ENCODE measurements around the gene ANKH. TPM values are rescaled to one million over a fixed set of nuclear protein-coding genes. Genes with fewer than 3 reads are reported as not detected.

Gene ANKH
- total RNA-seq, 1 experiment from 2014 or later, result 16.9 TPM

- CTCF ChIA-PET, result interaction anchor here (1.5 to 1.8 kb wide), 2 partner anchors 18 to 19 kb away, joined by 5 to 6 read pairs; no protein-coding TSS in a partner anchor
- no peak overlapping the region; the same call in 1 of the 2 replicates for H3K27ac Mint-ChIP-seq
- peaks cover 37% of the 10 kb centered on the region for H3K27me3 Mint-ChIP-seq (ENCODE audit: low read depth)
- TF ChIP-seq ZNF416 (CRISPR knock-in tag; IDR thresholded peaks at IDR 0.05), result no peak
- no peak for TF ChIP-seq ZBTB43 (CRISPR knock-in tag; IDR thresholded peaks at IDR 0.05)
- TF ChIP-seq ZNF281 (CRISPR knock-in tag; IDR thresholded peaks at IDR 0.05), result no peak
- no peak for TF ChIP-seq ZNF138 (CRISPR knock-in tag; conservative IDR thresholded peaks at IDR 0.05)
- TF ChIP-seq NR2C2 (CRISPR knock-in tag; IDR thresholded peaks at IDR 0.05), result no peak
- no peak for DNase-seq (ENCODE audit: low spot score)
- H3K4me1 Mint-ChIP-seq, result peaks cover 38% of the 10 kb centered on the region
- no peaks in the 10 kb centered on the region for H3K36me3 Mint-ChIP-seq
- POLR2A ChIA-PET, result no interaction called here
- H3K9me3 Mint-ChIP-seq, result no peaks in the 10 kb centered on the region
- H3K4me3 Mint-ChIP-seq, result no peak overlapping the region
- ATAC-seq, result no peak
Measured at GRCh38 chr5:14667290-14667689, 204.3 kb downstream of the ANKH start.

- ATAC-seq (no peak), DNase-seq (ENCODE audit: low spot score) (no peak)
- Mint-ChIP-seq H3K36me3 (no peaks in the 10 kb centered on the region), H3K4me1 (peaks cover 30% of the 10 kb centered on the region), H3K27ac (no peak overlapping the region), H3K4me3 (peak overlapping the region; percentile 85), H3K27me3 (ENCODE audit: low read depth) (peaks cover 42% of the 10 kb centered on the region), H3K9me3 (no peaks in the 10 kb centered on the region)
- ChIA-PET CTCF (interaction anchor here (1.5 to 1.8 kb wide), 2 partner anchors 18 to 19 kb away, joined by 5 to 6 read pairs; no protein-coding TSS in a partner anchor), POLR2A (no interaction called here)
- TF ChIP-seq SP1 (CRISPR knock-in tag; conservative IDR thresholded peaks at IDR 0.05), result no peak
Measured at GRCh38 chr5:14666357-14666756, 205.2 kb downstream of the ANKH start.

- Mint-ChIP-seq H3K36me3 (no peaks in the 10 kb centered on the region), H3K4me3 (peak overlapping the region; percentile 85), H3K27ac (no peak overlapping the region), H3K27me3 (ENCODE audit: low read depth) (peaks cover 42% of the 10 kb centered on the region), H3K4me1 (peaks cover 26% of the 10 kb centered on the region), H3K9me3 (no peaks in the 10 kb centered on the region)
- ChIA-PET POLR2A (no interaction called here), CTCF (interaction anchor here (1.5 to 1.8 kb wide), 2 partner anchors 17 to 19 kb away, joined by 5 to 6 read pairs; no protein-coding TSS in a partner anchor)
- no peak for DNase-seq (ENCODE audit: low spot score)
- ATAC-seq, result peak; percentile 23; the same call in 1 of the 2 replicates
- TF ChIP-seq USF2 (CRISPR knock-in tag; IDR thresholded peaks at IDR 0.05) (no peak), ZBTB21 (CRISPR knock-in tag; IDR thresholded peaks at IDR 0.05; ENCODE audit: borderline replicate concordance) (no peak), FOXJ3 (CRISPR knock-in tag; IDR thresholded peaks at IDR 0.05; ENCODE audit: borderline replicate concordance) (no peak)
Measured at GRCh38 chr5:14665949-14666348, 205.6 kb downstream of the ANKH start.

GRCh38 chr5:14665101-14665822, 206.3 kb downstream of the ANKH start:
- Mint-ChIP-seq H3K27ac (no peak overlapping the region), H3K36me3 (no peaks in the 10 kb centered on the region), H3K9me3 (no peaks in the 10 kb centered on the region), H3K4me3 (peak overlapping the region; percentile 85), H3K4me1 (peaks cover 25% of the 10 kb centered on the region), H3K27me3 (ENCODE audit: low read depth) (peaks cover 42% of the 10 kb centered on the region)
- no peak for DNase-seq (ENCODE audit: low spot score)
- ChIA-PET CTCF (no interaction called here), POLR2A (interaction anchor here (0.9 kb wide), 1 partner anchor 307 kb away, joined by 5 read pairs; no protein-coding TSS in a partner anchor)
- no peak for TF ChIP-seq SP1 (CRISPR knock-in tag; conservative IDR thresholded peaks at IDR 0.05)
- TF ChIP-seq PREB (CRISPR knock-in tag; IDR thresholded peaks at IDR 0.05; ENCODE audit: borderline replicate concordance), result no peak
- no peak for TF ChIP-seq NR2C2 (CRISPR knock-in tag; IDR thresholded peaks at IDR 0.05)
- 0 out of 2 replicates have a peak, but pooled peaks have one; percentile 31 for TF ChIP-seq ZBTB43 (CRISPR knock-in tag; IDR thresholded peaks at IDR 0.05)
- TF ChIP-seq FOXP4 (CRISPR knock-in tag; IDR thresholded peaks at IDR 0.05), result no peak
- TF ChIP-seq ZNF219 (CRISPR knock-in tag; IDR thresholded peaks at IDR 0.05; ENCODE audit: borderline replicate concordance), result no peak
- TF ChIP-seq AR (CRISPR knock-in tag; IDR thresholded peaks at IDR 0.05), result no peak
- peak; percentile 16 for ATAC-seq
